ENCODE measurements around the gene P2RX4. TPM values are rescaled to one million over a fixed set of nuclear protein-coding genes. Genes with fewer than 3 reads are reported as not detected.
"Not testable (repeated sequence)": the region's sequence is repeated elsewhere in the genome, so short reads cannot be mapped to it uniquely, and the experiment has no call there.

P2RX4 gene
- total and polyA plus RNA-seq, 4 donors, result 16.5 to 32.1 (median 21.8) TPM

GRCh38 chr12:121198949-121199348 lies 11.0 kb upstream of the P2RX4 start:
- Histone ChIP-seq H3K9me3 (ENCODE audit: control insufficient read depth in 4 of 4, low read length in 3 of 4) (no peaks in the 10 kb centered on the region), H3K27me3 (ENCODE audit: control insufficient read depth in 4 of 4, insufficient read depth in 4 of 4, low read length in 3 of 4) (no peaks in the 10 kb centered on the region), H3K27ac (ENCODE audit: low read depth in 1 of 2, low read length in 2 of 2) (no peak overlapping the region), H3K9ac (ENCODE audit: low read depth in 1 of 2, low read length in 2 of 2) (no peak overlapping the region), H3K4me3 (ENCODE audit: low read depth in 1 of 3, low read length in 3 of 3) (no peak overlapping the region), H3K36me3 (ENCODE audit: control insufficient read depth in 4 of 4, insufficient read depth in 3 of 4, low read depth in 1 of 4, low read length in 3 of 4) (no peaks in the 10 kb centered on the region), H3K4me1 (ENCODE audit: control insufficient read depth in 4 of 4, insufficient read depth in 4 of 4, low read length in 3 of 4) (no peaks in the 10 kb centered on the region)
- TF ChIP-seq HNF4G (IDR thresholded peaks at IDR 0.05), result no peak
- no peak for TF ChIP-seq NR2F2 (IDR thresholded peaks at IDR 0.05)
- no peak for TF ChIP-seq YY1 (IDR thresholded peaks at IDR 0.05)
- no peak for TF ChIP-seq FOXA2 (IDR thresholded peaks at IDR 0.05)
- no peak for TF ChIP-seq GABPA (IDR thresholded peaks at IDR 0.05 in 1 of 2, conservative IDR thresholded peaks at IDR 0.05 in 1 of 2)
- TF ChIP-seq RXRA (IDR thresholded peaks at IDR 0.05), result no peak
- TF ChIP-seq TAF1 (conservative IDR thresholded peaks at IDR 0.05), result no peak
- TF ChIP-seq FOXA1 (IDR thresholded peaks at IDR 0.05), result no peak
- no peak for TF ChIP-seq EGR1 (IDR thresholded peaks at IDR 0.05; ENCODE audit: low read depth in 2 of 2)
- no peak for TF ChIP-seq REST (IDR thresholded peaks at IDR 0.05)
- no peak for TF ChIP-seq JUND (IDR thresholded peaks at IDR 0.05)
- TF ChIP-seq RAD21 (IDR thresholded peaks at IDR 0.05), result no peak
- TF ChIP-seq ATF3 (IDR thresholded peaks at IDR 0.05), result no peak
- no peak for DNase-seq (ENCODE audit: low spot score)
- 79% methylated on average over 7 of the region's 7 CpGs for WGBS

- H3K4me3 ChIP-seq (ENCODE audit: low read depth in 1 of 3, low read length in 3 of 3); H3K9ac ChIP-seq (ENCODE audit: low read depth in 1 of 2, low read length in 2 of 2); H3K36me3 ChIP-seq (ENCODE audit: control insufficient read depth in 4 of 4, insufficient read depth in 3 of 4, low read depth in 1 of 4, low read length in 3 of 4); H3K27ac ChIP-seq (ENCODE audit: low read depth in 1 of 2, low read length in 2 of 2); DNase-seq (ENCODE audit: low spot score); H3K27me3 ChIP-seq (ENCODE audit: control insufficient read depth in 4 of 4, insufficient read depth in 4 of 4, low read length in 3 of 4); H3K4me1 ChIP-seq (ENCODE audit: control insufficient read depth in 4 of 4, insufficient read depth in 4 of 4, low read length in 3 of 4); H3K9me3 ChIP-seq (ENCODE audit: control insufficient read depth in 4 of 4, low read length in 3 of 4): not testable (repeated sequence)
- WGBS, result 94% methylated on average over 6 of the region's 6 CpGs
These were observed 8.8 kb upstream of the P2RX4 start for GRCh38 chr12:121201140-121201539.

GRCh38 chr12:121202407-121203355 lies 7.2 kb upstream of the P2RX4 start:
- Histone ChIP-seq H3K36me3 (ENCODE audit: control insufficient read depth in 4 of 4, insufficient read depth in 3 of 4, low read depth in 1 of 4, low read length in 3 of 4) (no peaks in the 10 kb centered on the region), H3K4me1 (ENCODE audit: control insufficient read depth in 4 of 4, insufficient read depth in 4 of 4, low read length in 3 of 4) (no peaks in the 10 kb centered on the region), H3K27ac (ENCODE audit: low read depth in 1 of 2, low read length in 2 of 2) (no peak overlapping the region), H3K9ac (ENCODE audit: low read depth in 1 of 2, low read length in 2 of 2) (no peak overlapping the region), H3K27me3 (ENCODE audit: control insufficient read depth in 4 of 4, insufficient read depth in 4 of 4, low read length in 3 of 4) (no peaks in the 10 kb centered on the region), H3K9me3 (ENCODE audit: control insufficient read depth in 4 of 4, low read length in 3 of 4) (no peaks in the 10 kb centered on the region), H3K4me3 (ENCODE audit: low read depth in 1 of 3, low read length in 3 of 3) (no peak overlapping the region)
- no peak for DNase-seq (ENCODE audit: low spot score)
- TF ChIP-seq MAX (IDR thresholded peaks at IDR 0.05), result no peak
- no peak for TF ChIP-seq HNF4G (IDR thresholded peaks at IDR 0.05)
- no peak for TF ChIP-seq FOXA2 (IDR thresholded peaks at IDR 0.05)
- no peak for TF ChIP-seq NR2F2 (IDR thresholded peaks at IDR 0.05)
- TF ChIP-seq RAD21 (IDR thresholded peaks at IDR 0.05), result no peak
- no peak for TF ChIP-seq CTCF (IDR thresholded peaks at IDR 0.05; ENCODE audit: low read depth, low read length, missing input control)
- no peak for TF ChIP-seq RXRA (IDR thresholded peaks at IDR 0.05)
- no peak for TF ChIP-seq JUND (IDR thresholded peaks at IDR 0.05)
- no peak for TF ChIP-seq ZBTB33 (IDR thresholded peaks at IDR 0.05)
- no peak for TF ChIP-seq FOXA1 (IDR thresholded peaks at IDR 0.05)
- no peak for TF ChIP-seq GABPA (IDR thresholded peaks at IDR 0.05 in 1 of 2, conservative IDR thresholded peaks at IDR 0.05 in 1 of 2)
- 79% methylated on average over 14 of the region's 14 CpGs for WGBS

Data from liver (tissue), 9 donors.